Measurements from ENCODE around the gene ZNF585A.
A peak's percentile ranks its signal among the peaks of the same experiment; 100 is the strongest.
"Not testable (repeated sequence)": the region's sequence is repeated elsewhere in the genome, so short reads cannot be mapped to it uniquely, and the experiment has no call there.

Gene ZNF585A

DNA sequence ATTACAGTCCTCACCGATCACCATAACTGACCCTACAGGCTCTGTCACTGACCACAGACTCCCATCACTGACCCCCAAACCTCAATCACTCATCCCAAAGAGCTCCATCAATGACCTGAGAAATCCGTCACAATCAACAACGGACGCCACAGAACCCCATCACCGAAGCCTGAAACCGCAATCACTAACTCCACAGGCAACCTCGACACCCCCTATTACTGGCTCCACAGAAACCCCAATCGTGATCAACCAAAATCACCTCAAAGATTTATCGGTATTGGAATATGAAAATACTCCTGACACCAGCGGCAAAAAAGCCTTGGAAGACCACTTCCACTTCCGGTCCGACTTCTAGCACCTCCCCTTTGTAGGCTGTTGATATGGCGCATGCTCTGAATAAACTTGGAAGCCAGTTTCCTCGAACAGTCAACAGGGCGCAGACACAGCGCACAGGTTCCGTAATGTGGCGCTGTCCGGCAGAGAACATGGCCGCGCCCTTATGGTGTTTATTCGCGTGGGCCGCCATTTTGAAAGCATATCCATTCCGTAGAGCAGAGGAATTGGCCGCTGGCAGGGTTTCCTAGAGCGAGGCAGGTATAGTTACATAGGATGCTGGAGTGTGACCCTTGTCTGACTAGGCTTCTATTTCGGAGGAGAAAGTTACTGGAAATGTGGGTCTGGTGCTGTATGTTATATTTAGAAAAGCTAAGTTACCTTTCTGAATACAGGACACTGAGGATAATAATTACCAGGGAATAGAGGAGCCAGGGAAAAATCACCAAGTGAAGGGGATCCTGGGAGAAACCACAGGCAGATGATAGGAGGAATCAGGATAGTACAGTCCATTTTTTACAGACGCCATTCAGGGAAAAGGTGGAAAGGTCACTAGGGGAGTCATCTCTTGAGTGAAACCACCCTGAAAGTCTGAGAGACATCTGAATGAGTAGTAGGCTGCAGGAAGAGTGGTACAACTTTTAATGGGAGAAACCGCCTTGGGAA, at the start of gene ZNF585A:
Gene ZNF585A (minus strand): TSS at position 328 of the 999 bp plus-strand sequence. CDS start 2,785 bp downstream, outside the sequence.
- DNase-seq, result peak; percentile 95 to 96

DNA sequence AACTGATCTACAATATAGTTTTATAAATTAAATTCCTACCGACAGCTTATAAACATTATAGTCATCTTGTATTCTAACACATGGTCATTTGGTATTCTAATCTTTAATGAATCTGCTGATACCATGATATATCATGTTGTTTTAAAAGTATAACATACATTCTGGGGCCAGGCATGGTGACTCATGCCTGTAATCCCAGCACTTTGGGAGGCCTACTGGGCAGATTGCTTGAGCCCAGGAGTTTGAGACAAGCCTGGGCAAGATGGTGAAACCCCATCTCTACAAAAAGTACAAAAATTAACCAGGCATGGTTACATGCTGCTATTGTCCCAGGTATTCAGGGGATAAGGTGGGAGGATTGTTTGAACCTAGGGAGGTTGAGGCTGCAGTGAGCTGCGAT, 48.6 kb upstream of the ZNF585A start:
- no peak for DNase-seq

DNA sequence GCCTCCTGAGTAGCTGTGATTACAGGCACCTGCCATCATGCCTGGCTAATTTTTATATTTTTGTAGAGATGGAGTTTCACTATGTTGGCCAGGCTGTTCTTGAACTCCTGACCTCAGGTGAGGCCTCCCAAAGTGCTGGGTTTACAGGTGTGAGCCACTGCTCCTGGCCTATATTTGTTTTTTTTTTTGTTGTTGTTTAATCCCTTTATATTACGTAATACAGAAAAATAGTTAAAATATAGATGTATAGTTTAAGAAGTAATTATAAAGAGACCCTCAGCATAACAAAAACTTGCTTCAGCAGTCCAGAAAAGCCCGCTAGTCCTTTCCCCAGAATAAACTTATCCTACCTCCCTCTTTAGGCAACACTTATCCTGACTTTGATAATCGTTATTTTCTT, 47.9 kb upstream of the ZNF585A start:
- DNase-seq, result no peak

DNA sequence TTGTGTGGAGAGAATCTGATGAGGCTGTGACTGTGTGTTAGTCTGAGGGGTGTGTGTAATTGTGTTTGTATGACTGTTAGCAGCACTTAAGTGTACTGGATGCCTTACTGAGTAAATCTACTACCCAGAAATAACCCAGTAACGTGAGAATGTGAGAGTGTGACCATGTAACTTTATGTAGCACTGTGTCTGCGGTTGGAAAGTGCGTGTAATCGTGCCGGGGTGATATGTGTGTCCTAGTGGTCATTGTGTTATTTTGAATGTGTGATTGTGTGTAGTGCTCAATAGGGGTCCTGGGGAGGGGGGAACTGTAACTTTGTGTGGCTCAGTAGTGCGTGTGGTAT, 46.1 kb upstream of the ZNF585A start:
- peak in 1 of 2 experiments; percentile 17 for DNase-seq

DNA sequence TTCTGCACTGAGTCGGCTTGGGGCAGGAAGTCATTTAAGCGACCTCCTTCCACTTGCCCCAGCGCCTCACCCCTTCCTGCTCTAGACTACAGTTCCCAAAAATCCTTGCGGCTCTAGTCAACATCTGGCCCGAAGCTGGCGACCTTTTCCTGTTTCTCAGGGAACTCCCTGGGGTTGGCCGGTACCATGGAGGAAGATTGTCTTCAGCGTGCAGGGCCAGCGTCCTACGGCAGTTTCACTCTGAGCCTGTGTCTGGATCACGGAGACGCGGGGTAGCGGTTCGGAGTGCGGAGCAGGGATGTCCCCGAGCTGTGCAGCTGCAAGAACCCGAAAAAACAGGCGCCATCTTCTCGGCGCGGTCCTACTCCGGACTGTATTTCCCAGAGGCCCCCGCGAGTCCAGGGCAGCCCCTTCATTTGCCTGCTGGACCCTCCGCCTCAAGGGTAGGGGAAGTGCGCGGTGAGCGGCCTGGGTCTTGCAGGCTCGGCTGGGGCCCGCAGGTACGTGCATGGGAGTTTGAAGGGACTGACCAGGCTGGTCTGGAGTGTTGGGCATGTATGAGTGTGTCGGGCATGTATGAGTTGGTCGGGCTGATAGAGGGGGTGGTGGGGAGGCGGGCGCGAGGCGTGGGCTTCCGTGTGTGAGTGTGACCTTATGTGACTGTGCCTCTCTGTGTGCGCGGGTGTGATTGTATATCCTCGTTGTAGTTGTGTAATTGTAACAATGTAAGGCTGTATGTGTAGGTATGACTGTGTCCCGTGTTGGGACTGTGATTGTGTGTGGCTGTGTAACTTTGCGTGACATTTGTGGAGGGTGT, 45.5 kb upstream of the ZNF585A start, which contains the start of gene ZNF383:
Gene ZNF383 (plus strand): TSS at position 440 of the 817 bp plus-strand sequence. CDS start 12,240 bp downstream, outside the sequence.
- peak; percentile 89 to 91 for DNase-seq

DNA sequence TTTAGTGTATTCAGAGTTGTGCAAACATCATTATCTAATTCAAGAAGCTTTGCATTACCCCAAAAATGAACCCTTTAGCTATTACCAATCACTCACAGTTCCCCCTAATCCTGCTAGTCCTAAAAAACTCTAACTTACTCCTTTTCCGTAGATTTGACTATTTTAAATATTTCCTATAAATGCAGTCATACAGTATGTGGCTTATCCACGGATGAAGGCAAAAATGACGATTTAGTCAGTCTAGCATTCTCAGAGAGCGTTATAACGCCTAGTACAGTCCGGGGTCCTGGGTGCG, 44.9 kb upstream of the ZNF585A start:
- peak in 1 of 2 experiments; percentile 54 for DNase-seq

DNA sequence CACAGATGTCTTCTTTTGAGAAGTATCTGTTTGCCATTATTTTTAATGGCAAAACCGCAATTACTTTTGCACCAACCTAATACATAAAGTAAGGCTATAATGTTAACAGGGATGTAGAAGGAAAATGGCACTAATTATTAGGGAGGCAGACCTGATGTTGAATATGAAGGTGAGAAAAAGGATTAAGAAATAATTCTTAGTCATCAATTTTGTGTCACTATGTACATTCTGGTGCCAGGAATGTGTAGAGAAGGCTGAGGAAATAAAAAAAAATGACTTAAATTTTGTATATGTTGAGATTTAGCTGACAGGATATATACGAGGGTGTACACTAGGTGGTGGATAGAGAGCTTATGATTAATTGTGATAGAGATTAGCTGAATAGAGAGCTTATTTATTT, 25.3 kb upstream of the ZNF585A start:
- DNase-seq, result no peak

DNA sequence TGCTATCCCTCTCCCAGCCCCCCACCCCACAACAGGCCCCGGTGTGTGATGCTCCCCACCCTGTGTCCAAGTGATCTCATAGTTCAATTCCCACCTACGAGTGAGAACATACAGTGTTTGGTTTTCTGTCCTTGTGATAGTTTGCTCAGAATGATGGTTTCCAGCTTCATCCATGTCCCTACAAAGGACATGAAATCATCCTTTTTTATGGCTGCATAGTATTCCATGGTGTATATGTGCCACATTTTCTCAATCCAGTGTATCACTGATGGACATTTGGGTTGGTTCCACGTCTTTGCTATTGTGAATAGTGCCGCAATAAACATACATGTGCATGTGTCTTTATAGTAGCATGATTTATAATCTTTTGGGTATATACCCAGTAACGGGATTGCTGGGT, 24.6 kb upstream of the ZNF585A start:
- DNase-seq, result not testable (repeated sequence)

DNA sequence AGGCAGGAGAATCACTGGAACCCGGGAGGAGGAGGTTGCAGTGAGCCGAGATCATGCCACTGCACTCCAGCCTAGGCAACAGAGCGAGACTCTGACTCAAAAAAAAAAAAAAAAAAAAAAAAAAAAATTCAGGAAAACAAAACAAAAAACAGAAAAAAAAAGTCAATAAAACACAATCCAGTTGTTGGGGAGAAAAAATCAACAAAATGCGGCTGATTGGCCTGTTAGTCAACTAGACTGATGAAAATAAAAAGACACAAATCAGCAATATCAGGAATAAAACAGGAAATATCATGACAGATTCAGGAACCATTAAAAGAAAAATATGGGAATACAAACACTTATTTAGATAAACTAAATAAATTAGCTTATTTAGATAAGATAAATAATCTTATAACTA, 22.8 kb upstream of the ZNF585A start:
- not testable (repeated sequence) for DNase-seq

DNA sequence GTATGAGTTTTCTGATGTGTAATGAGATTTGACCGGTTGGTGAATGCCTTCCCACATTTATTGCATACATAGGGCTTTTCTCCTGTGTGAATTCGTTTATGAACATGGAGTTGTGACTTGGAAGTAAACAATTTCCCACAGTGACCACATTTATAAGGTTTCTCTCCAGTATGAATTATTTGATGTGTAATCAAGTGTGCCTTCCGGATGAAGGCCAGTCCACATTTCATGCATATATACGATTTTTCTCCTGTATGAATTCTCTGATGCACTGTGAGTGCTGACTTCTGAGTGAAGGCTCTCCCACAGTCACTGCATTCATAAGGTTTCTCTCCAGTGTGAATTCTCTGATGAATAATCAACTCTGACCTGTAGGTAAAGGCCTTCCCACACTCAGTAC, 13.6 kb upstream of the ZNF585A start:
- DNase-seq, result not testable (repeated sequence)

DNA sequence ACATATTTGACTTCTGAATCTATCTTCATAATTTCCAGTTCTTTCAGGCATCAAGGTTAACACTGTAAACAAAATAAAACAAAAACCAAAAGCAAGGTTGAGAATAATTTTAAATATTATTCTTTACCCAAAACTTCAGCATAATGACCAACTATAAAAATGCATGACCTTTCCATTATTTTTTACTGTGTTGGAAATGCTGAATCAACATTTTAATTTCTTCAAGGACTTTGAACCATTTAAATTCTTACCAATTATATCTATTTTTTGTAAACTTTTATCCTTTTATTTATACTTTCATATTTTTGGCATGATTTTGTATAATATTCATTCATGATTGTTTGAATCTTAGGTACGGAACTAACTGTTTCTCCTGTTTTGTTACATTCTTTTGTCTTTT, 6.9 kb downstream of the ZNF585A start:
- no peak for DNase-seq

DNA sequence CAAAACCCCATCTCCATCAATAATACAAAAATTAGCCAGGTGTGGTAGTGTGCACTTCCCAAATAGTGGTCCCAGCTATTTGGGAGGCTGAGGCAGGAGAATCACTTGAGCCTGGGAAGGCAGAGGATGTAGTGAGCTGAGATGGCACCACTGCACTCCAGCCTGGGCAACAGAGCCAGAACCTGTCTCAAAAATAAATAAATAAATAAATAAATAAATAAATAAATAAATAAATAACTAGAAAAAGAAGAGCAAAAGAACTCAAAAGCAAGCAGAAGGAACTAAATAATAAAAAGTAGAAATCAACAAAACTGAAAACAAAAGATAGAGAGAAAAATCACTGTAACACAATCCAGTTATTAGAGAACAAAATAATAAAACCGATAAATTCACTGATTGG, 12.3 kb downstream of the ZNF585A start:
- no peak for DNase-seq

DNA sequence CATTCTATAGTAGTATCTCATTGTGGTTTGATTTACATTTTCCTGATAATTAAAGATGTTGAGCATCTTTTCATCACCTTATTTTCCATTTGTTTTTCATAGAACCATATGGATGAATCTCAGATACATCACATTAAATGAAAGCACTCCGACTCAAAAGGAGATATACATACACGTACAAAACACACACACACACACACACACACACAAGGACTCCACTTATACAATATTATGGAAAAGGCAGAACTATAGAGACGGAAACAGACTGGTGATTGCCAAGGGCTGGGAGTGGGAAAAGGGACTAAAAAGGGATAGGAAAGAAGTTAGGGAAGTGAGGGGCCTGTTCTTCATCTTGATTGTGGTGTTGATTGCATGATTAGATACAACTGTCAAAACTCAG, 24.3 kb downstream of the ZNF585A start:
- DNase-seq, result no peak

DNA sequence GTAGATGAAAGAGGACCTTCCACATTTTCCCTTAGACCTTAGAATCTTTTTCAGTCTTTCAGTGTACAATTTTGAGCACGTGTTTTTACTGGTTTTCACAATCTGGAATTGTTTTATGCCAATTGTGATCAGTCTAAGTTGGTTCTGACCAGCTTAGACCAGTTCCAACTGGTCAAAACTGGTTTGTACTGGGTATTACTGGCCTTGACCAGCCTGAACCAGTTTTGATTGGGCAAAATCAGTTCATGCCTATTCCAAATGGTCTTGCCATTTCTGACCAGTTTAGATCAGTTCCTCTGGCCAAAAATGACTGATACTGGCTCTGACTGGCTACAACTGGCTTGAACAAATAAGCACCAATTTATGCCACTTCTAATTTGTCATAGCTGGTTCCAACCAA, 36.4 kb downstream of the ZNF585A start:
- no peak for DNase-seq

DNA sequence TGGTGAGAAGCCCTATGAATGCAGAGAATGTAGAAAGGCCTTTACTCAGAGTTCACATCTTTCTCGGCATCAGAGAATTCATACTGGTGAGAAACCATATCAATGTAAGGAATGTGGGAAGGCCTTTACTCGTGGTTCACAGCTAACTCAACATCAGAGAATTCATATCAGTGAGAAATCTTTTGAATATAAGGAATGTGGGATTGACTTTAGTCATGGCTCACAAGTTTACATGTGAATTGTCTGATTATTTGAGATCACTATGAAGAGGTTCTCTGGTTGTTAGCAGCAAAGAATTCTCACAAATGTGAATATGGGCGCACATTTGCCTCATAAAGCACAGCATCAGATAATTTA, 43.7 kb downstream of the ZNF585A start:
- DNase-seq, result no peak

DNA sequence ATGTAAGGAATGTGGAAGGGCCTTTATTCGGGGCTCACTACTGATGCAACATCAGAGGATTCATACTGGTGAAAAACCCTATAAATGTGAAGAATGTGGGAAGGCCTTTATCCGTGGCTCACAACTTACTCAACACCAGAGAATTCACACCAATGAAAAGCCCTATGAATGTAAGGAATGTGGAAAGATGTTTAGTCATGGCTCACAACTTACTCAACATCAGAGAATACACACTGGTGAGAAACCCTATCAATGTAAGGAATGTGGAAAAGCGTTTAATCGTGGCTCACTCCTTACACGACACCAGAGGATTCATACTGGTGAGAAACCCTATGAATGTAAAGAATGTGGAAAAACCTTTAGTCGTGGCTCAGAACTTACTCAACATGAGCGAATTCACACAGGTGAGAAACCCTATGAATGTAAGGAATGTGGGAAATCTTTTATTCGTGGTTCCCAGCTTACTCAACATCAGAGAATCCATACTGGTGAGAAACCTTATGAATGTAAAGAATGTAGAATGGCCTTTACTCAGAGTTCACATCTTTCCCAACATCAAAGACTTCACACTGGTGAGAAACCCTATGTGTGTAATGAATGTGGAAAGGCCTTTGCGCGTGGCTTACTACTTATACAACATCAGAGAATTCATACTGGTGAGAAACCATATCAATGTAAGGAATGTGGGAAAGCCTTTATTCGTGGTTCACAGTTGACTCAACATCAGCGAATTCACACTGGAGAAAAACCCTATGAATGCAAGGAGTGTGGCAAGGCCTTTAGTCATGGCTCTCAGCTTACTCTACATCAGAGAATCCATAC, 44.3 kb downstream of the ZNF585A start:
- DNase-seq, result no peak

DNA sequence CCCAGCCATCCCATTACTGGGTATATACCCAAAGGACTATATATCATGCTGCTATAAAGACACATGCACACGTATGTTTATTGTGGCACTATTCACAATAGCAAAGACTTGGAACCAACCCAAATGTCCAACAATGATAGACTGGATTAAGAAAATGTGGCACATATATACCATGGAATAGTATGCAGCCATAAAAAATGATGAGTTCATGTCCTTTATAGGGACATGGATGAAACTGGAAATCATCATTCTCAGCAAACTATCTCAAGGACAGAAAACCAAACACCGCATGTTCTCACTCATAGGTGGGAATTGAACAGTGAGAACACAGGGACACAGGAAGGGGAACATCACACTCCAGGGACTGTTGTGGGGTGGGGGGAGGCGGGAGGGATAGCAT, 50.4 kb downstream of the ZNF585A start:
- DNase-seq, result not testable (repeated sequence)

DNA sequence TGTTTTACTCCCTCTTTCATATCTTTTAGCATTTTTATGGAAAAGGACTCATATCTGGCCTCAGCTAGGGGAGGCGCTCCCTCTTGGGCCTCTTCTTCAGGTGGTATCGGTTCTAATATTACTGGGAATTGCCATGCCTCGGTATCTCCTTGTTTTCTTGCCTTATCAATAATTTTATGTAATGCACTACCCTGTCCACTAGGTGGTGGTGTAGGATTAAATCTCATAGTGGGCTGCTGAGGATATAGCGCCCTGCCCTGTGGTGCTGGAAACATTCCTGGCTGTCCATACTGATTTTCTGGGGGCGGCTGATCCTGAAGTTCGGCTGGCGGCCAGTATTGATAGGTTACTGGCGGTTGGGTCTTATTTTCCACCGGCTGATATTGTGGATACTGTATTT, 58.5 kb downstream of the ZNF585A start:
- peak in 1 of 2 experiments; percentile 7 for DNase-seq

DNA sequence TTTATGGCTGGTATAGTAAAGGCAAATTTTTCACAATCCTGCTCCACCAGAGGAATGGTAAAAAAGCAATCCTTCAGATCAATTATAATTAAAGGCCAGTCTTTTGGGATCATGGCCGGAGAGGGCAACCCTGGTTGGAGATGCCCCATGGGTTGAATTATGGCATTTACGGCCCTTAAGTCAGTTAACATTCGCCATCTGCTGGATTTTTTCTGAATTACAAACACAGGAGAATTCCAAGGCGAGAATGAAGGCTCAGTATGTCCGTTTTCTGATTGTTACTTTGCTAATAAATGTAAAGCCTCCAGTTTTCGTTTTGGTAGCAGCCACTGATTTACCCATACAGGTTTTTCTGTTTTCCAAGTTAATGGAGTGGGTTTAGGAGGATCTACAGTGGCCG, 60.7 kb downstream of the ZNF585A start:
- peak; percentile 10 to 28 for DNase-seq

DNA sequence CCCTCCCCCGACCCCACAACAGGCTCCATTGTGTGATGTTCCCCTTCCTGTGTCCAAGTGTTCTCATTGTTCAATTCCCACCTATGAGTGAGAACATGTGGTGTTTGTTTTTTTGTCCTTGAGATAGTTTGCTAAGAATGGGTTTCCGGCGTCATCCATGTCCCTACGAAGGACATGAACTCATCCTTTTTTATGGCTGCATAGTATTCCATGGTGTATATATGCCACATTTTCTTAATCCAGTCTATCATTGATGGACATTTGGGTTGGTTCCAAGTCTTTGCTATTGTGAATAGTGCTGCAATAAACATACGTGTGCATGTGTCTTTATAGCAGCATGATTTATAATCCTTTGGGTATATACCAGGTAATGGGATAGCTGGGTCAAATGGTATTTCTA, 68.4 kb downstream of the ZNF585A start:
- not testable (repeated sequence) for DNase-seq

DNA sequence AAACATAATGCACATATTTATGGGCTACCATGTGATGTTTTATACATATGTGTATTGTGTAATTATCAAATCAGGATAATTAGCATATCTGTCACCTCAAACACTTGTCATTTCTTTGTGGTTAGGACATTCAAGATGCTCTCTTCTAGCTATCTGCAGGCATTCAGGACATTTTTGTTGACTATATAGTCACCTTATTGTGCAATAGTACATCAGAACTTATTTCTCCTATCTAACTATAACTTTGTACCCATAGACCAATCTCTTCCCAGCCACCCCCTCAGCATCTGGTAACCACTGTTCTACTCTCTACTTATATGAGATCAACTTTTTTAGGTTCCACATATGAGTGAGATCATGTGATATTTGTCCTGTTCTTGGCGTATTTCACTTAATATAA, 73.9 kb downstream of the ZNF585A start:
- DNase-seq, result no peak

DNA sequence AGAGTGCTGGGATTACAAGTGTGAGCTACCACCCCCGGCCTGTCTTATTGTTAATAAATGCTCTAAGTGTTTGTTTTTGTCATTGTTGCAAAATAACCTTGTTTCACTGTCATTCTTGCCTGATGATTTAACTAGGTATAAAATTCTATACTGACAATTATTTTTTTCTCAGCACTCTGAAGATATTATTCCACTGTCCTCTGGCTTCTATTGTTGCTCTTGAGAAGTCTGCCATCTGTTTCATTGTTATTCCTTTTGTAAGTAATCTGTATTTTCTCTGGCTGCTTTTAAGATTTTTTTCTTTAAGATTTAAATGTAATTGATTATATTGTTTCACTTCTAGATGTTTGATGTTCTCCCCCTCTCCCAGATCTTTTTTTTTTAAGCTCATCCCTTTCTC, 76.6 kb downstream of the ZNF585A start:
- DNase-seq, result no peak

Data from AML-193 (cell line).